ENCODE measurements around the gene CDHR5.
A peak's percentile ranks its signal among the peaks of the same experiment; 100 is the strongest.

The CDHR5 gene

GRCh38 chr11:621838-622237, 2.9 kb downstream of the CDHR5 start:
- DNase-seq (ENCODE audit: low spot score), result no peak

GRCh38 chr11:620935-621814, 3.6 kb downstream of the CDHR5 start:
- no peak for DNase-seq (ENCODE audit: low spot score)

- DNase-seq (ENCODE audit: low spot score), result no peak
Observed at GRCh38 chr11:620201-620600, 4.6 kb downstream of the CDHR5 start.

- no peak for DNase-seq (ENCODE audit: low spot score)
Observed at GRCh38 chr11:619628-620050, 5.1 kb downstream of the CDHR5 start.

- no peak for DNase-seq (ENCODE audit: low spot score)
Observed at GRCh38 chr11:618856-619627, 5.7 kb downstream of the CDHR5 start.

GRCh38 chr11:617912-618682, 6.7 kb downstream of the CDHR5 start:
- no peak for DNase-seq (ENCODE audit: low spot score)

- no peak for DNase-seq (ENCODE audit: low spot score)
Observed at GRCh38 chr11:617199-617911, 7.4 kb downstream of the CDHR5 start.

- no peak for DNase-seq (ENCODE audit: low spot score)
Observed at GRCh38 chr11:616320-617198, 8.2 kb downstream of the CDHR5 start.

- peak; percentile 97 for DNase-seq (ENCODE audit: low spot score)
Observed at GRCh38 chr11:615504-616319, 9.0 kb downstream of the CDHR5 start, which contains the start of gene IRF7. Gene IRF7 (minus strand): TSS chr11:615950. CDS start chr11:615364, 586 bp downstream.

- no peak for DNase-seq (ENCODE audit: low spot score)
Observed at GRCh38 chr11:614623-615503, 9.9 kb downstream of the CDHR5 start.

- DNase-seq (ENCODE audit: low spot score), result no peak
Observed at GRCh38 chr11:614021-614622, 10.6 kb downstream of the CDHR5 start.

- peak; percentile 73 for DNase-seq (ENCODE audit: low spot score)
Observed at GRCh38 chr11:613369-613968, 11.3 kb downstream of the CDHR5 start.

GRCh38 chr11:612961-613300, 11.8 kb downstream of the CDHR5 start:
- no peak for DNase-seq (ENCODE audit: low spot score)

- DNase-seq (ENCODE audit: low spot score), result no peak
Observed at GRCh38 chr11:612201-612960, 12.4 kb downstream of the CDHR5 start.

GRCh38 chr11:611001-611996, 13.5 kb downstream of the CDHR5 start:
- DNase-seq (ENCODE audit: low spot score), result no peak

All from GM03348 (cell line).